OCI-LY1 (cell line): ENCODE data around the gene PKNOX2.

Experiments used
- CTCF ChIP-seq: fragments of 200-600 bp; sonication (generic), shearing (Covaris generic); IDR thresholded peaks from 2 replicates; pipeline ENCODE4 v1.5.1; 2017; ENCODE audit warnings: mild to moderate bottlenecking, antibody characterized with exemption, low read length, moderate library complexity, mixed read lengths
- EZH2 ChIP-seq: fragments of 200-600 bp; sonication (generic), shearing (Covaris generic); IDR thresholded peaks from 2 replicates; pipeline ENCODE4 v1.8.0; 2017; ENCODE audit warnings: borderline replicate concordance, mixed run types, mild to moderate bottlenecking, antibody characterized with exemption, low read length, moderate library complexity, mixed read lengths

GRCh38 chr11:125268611-125269010 lies 104.1 kb downstream of the PKNOX2 start:
- no peak for TF ChIP-seq CTCF
- TF ChIP-seq EZH2 = no peak
